ENCODE results near the gene SLC1A5. TPM values are rescaled to one million over a fixed set of nuclear protein-coding genes. Genes with fewer than 3 reads are reported as not detected.

Gene SLC1A5
- total and polyA plus RNA-seq, 7 experiments from 2014 or later: 1.1 to 120 (median 5.3) TPM

DNA sequence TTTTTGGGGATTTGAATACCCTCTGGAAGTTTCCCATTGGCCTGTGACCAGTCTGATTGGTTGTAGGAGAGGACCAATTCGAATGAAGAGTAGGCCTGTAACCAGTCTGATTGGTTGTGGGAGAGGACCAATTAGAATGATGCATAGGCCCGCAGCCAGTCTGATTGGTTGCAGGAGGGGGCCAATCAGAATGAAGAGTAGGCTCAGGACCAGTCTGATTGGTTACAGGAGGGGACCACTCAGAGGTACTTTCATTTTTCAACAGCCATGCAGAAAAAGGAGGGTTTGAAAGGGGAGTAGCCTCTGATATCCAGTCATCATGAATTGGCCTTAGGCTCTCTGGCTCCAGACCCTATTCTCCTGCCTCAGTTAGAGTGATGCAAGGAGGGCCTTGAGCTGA, 30.4 kb upstream of the SLC1A5 start:
- Histone ChIP-seq H3K27me3 (ENCODE audit: control insufficient read depth in 2 of 2, insufficient read depth in 2 of 2, low read length in 2 of 2) (no peaks in the 10 kb centered on the region), H3K9me3 (ENCODE audit: control insufficient read depth in 2 of 3, low read length in 3 of 3) (no peaks in the 10 kb centered on the region), H3K36me3 (ENCODE audit: control insufficient read depth in 2 of 3, insufficient read depth in 3 of 3, low read length in 3 of 3) (no peaks in the 10 kb centered on the region), H3K4me1 (ENCODE audit: control insufficient read depth in 2 of 2, insufficient read depth in 2 of 2, low read length in 2 of 2) (peaks cover 23 to 28% of the 10 kb centered on the region in 2 donors), H3K4me3 (ENCODE audit: low read length) (no peak overlapping the region), H3K27ac (ENCODE audit: low read depth, low read length) (no peak overlapping the region)
- Mint-ChIP-seq H3K4me3 (no peak overlapping the region), H3K36me3 (no peaks in the 10 kb centered on the region), H3K9me3 (no peaks in the 10 kb centered on the region), H3K27ac (peak overlapping the region in 5 of 9 donors; percentile 38 to 94 (median 72)), H3K27me3 (peaks cover 0 to 2% (median 0%) of the 10 kb centered on the region in 5 donors), H3K4me1 (peaks cover 17 to 34% (median 31%) of the 10 kb centered on the region in 7 donors)
- intact Hi-C loops (cut with micrococcal nuclease): no loop called here
- DNase-seq: no peak
- no peak for ATAC-seq
- ChIA-PET CTCF (interaction anchor here (0.5 kb wide), 1 partner anchor 57 kb away, joined by 3 read pairs; no protein-coding TSS in a partner anchor), POLR2A (interaction anchor here (0.7 to 1.7 kb wide), 2 partner anchors 31 to 703 kb away, joined by 3 to 5 read pairs; no protein-coding TSS in a partner anchor)

DNA sequence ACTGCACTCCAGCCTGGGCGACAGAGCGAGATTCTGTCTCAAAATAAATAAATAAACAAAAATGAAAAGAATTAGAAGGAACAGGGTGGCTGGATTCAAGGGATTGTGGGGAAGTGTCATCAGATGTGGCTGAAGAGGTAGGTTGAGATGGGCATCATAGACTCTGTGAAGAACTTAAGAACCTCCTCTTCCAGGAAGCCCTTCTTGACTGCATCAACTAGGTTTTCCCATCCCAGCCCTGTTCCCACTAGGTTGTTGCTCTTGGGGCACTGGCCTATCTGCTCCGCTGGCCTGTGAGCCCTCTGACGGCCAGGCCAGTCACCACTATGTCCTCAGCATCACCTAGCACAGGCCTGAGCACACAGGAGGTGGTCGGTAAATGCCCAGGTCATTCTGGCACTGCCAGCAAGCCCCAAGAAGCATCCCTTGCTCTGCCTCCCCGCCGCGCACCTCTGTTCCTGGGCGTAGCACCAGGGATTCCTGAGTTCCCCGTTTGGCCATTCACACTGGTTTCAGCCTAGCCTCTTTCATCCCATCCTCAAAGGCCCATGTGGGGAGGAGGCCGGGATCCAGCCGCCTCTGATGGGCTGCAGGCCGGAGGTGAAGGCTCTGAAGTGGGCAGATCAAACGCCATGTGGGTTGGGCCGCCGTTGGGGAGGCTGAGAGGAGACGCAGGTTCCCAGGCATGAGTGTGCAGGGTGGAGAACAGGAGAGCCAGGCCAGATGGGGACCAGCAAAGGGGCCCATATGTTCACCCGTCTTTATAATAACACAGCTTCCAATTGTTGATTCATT, 27.6 kb upstream of the SLC1A5 start:
- Mint-ChIP-seq H3K36me3 (no peaks in the 10 kb centered on the region), H3K27ac (peak overlapping the region in 1 of 9 donors; percentile 26), H3K9me3 (no peaks in the 10 kb centered on the region), H3K4me3 (peak overlapping the region in 1 of 10 donors; percentile 45), H3K27me3 (peaks cover 0 to 2% (median 0%) of the 10 kb centered on the region in 5 donors), H3K4me1 (peaks cover 7 to 24% (median 17%) of the 10 kb centered on the region in 7 donors)
- Histone ChIP-seq H3K9me3 (ENCODE audit: control insufficient read depth in 2 of 3, low read length in 3 of 3) (no peaks in the 10 kb centered on the region), H3K4me1 (ENCODE audit: control insufficient read depth in 2 of 2, insufficient read depth in 2 of 2, low read length in 2 of 2) (peaks cover 12 to 16% of the 10 kb centered on the region in 2 donors), H3K27ac (ENCODE audit: low read depth, low read length) (no peak overlapping the region), H3K4me3 (ENCODE audit: low read length) (no peak overlapping the region), H3K27me3 (ENCODE audit: control insufficient read depth in 2 of 2, insufficient read depth in 2 of 2, low read length in 2 of 2) (no peaks in the 10 kb centered on the region), H3K36me3 (ENCODE audit: control insufficient read depth in 2 of 3, insufficient read depth in 3 of 3, low read length in 3 of 3) (no peaks in the 10 kb centered on the region)
- ATAC-seq (no peak), DNase-seq (no peak)
- POLR2A ChIA-PET: no interaction called here
- intact Hi-C loops (cut with micrococcal nuclease): no loop called here
- CTCF ChIA-PET: no interaction called here

DNA sequence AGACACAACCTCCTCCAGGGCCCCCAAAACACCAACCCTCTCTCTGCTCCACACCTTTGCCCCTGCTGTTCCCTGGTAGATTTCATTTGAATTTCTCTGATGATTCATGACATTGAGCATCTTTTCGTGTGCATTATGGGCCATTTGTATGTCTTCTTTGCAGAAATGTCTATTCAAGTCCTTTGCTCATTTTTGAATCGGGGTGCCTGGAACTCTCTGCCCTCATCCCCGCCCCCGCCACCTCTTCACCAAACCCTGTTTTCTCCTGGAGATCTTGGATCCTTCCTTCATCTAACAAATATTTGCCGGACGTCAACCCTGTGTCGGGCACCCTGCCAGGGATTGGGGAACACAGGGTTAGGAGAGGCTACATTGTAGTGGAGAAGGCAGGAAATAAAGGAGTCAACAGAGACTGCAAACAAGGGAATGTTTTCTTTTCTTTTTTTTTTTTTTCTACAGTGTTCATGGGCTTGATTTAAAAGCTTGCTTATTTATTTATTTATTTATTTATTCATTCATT, 25.5 kb upstream of the SLC1A5 start:
- POLR2A ChIA-PET: no interaction called here
- no peaks in the 10 kb centered on the region for H3K9me3 ChIP-seq (ENCODE audit: control insufficient read depth in 2 of 3, low read length in 3 of 3)
- Mint-ChIP-seq H3K4me1 (peaks cover 0 to 2% (median 0%) of the 10 kb centered on the region in 7 donors), H3K27me3 (peaks cover 0 to 2% (median 0%) of the 10 kb centered on the region in 5 donors), H3K4me3 (no peak overlapping the region), H3K9me3 (no peaks in the 10 kb centered on the region), H3K36me3 (no peaks in the 10 kb centered on the region), H3K27ac (no peak overlapping the region)
- intact Hi-C loops (cut with micrococcal nuclease): no loop called here
- ATAC-seq (no peak), DNase-seq (no peak)
- H3K27ac ChIP-seq (ENCODE audit: low read depth, low read length): no peak overlapping the region
- no peaks in the 10 kb centered on the region for H3K27me3 ChIP-seq (ENCODE audit: control insufficient read depth in 2 of 2, insufficient read depth in 2 of 2, low read length in 2 of 2)
- no peak overlapping the region for H3K4me3 ChIP-seq (ENCODE audit: low read length)
- no peaks in the 10 kb centered on the region for H3K36me3 ChIP-seq (ENCODE audit: control insufficient read depth in 2 of 3, insufficient read depth in 3 of 3, low read length in 3 of 3)
- CTCF ChIA-PET: interaction anchor here (1.3 kb wide), 1 partner anchor 26 kb away, joined by 3 read pairs; no protein-coding TSS in a partner anchor
- H3K4me1 ChIP-seq (ENCODE audit: control insufficient read depth in 2 of 2, insufficient read depth in 2 of 2, low read length in 2 of 2): no peaks in the 10 kb centered on the region

DNA sequence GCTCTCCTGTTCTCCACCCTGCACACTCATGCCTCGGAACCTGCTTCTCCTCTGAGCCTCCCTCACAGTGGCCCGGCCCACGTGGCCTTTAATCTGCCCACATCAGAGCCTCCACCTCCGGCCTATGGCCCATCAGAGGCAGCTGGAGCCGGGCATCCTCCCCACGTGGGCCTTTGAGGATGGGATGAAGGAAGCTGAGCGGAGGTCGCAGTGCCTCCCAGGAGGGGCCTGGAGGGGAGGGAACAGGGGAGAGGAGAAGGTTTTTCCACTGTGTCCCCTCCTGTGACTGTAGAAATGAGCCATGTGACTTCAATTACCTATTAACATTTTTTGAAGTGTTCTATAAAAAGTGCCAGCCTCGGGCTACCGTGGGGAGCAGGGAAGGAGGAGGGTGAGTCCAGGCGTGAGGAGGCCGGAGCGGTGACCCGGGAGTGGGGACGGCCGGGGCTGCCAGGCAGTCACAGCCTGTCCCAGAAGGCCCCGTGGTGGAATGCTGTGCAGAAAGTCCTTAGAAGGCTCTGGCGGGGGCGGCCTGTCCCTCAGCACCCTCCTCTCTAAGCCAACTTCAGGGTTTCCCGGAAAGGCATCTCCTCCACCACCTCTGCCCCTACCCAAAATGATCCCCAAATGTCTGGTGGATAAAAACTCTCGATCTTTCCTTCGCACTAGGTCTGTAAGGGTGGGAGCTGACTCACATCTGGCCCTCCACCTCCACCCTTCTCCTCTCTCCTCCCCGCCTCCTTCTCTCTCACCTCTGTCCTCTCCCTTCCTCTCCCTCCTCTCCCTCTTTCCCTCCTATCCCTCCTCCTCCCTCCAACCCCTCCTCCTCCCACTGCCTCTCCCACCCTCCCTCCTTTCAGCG, 24.8 kb upstream of the SLC1A5 start:
- Mint-ChIP-seq H3K4me3 (no peak overlapping the region), H3K4me1 (no peaks in the 10 kb centered on the region), H3K27me3 (peaks cover 0 to 2% (median 0%) of the 10 kb centered on the region in 5 donors), H3K9me3 (no peaks in the 10 kb centered on the region), H3K27ac (peak overlapping the region in 2 of 9 donors; percentile 54 to 65), H3K36me3 (no peaks in the 10 kb centered on the region)
- no peak overlapping the region for H3K4me3 ChIP-seq (ENCODE audit: low read length)
- no peak for ATAC-seq
- H3K27me3 ChIP-seq (ENCODE audit: control insufficient read depth in 2 of 2, insufficient read depth in 2 of 2, low read length in 2 of 2): no peaks in the 10 kb centered on the region
- H3K4me1 ChIP-seq (ENCODE audit: control insufficient read depth in 2 of 2, insufficient read depth in 2 of 2, low read length in 2 of 2): no peaks in the 10 kb centered on the region
- intact Hi-C loops (cut with micrococcal nuclease): no loop called here
- H3K36me3 ChIP-seq (ENCODE audit: control insufficient read depth in 2 of 3, insufficient read depth in 3 of 3, low read length in 3 of 3): no peaks in the 10 kb centered on the region
- POLR2A ChIA-PET: no interaction called here
- no peaks in the 10 kb centered on the region for H3K9me3 ChIP-seq (ENCODE audit: control insufficient read depth in 2 of 3, low read length in 3 of 3)
- CTCF ChIA-PET: interaction anchor here (1.3 kb wide), 1 partner anchor 27 kb away, joined by 3 read pairs; no protein-coding TSS in a partner anchor
- DNase-seq: no peak
- H3K27ac ChIP-seq (ENCODE audit: low read depth, low read length): no peak overlapping the region

DNA sequence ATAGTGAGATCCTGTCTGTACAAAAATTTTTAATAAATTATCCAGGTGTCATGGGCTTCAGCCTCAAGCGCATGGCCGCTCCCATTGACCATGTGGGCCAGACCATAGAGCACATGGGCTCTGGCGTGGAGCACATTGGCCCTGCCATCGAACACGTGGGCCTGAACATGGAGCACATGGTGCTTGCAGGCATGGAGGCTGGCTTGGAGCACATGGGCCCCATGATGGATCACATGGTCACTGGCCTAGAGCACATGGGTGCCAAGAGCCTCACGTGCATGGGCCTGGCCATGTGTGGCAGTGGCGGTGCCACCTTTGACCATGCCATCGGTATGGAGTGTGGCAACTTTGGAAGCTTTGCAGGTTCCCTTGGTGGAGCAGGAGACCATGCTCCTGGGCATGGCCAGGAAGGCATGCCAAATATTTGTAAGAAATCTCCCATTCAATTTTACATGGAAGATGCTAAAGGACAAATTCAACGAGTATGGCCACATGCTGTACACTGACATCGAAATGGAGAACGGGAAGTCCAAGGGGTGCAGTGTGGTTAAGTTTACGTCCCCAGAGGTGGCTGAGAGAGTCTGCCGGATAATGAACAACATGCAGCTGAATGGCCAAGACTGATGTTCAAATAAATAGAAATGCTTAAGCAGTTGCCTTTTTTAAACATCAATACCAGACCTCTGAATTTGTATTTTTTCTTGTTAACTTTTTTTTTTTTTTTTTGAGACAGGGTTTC, 21.3 kb upstream of the SLC1A5 start:
- Mint-ChIP-seq H3K4me1 (peaks cover 0 to 2% (median 0%) of the 10 kb centered on the region in 7 donors), H3K27me3 (no peaks in the 10 kb centered on the region), H3K27ac (no peak overlapping the region), H3K36me3 (no peaks in the 10 kb centered on the region), H3K9me3 (no peaks in the 10 kb centered on the region), H3K4me3 (no peak overlapping the region)
- DNase-seq: no peak
- no peaks in the 10 kb centered on the region for H3K9me3 ChIP-seq (ENCODE audit: control insufficient read depth in 2 of 3, low read length in 3 of 3)
- ChIA-PET CTCF (no interaction called here), POLR2A (no interaction called here)
- H3K4me3 ChIP-seq (ENCODE audit: low read length): no peak overlapping the region
- ATAC-seq: no peak
- intact Hi-C loops (cut with micrococcal nuclease): no loop called here
- H3K36me3 ChIP-seq (ENCODE audit: control insufficient read depth in 2 of 3, insufficient read depth in 3 of 3, low read length in 3 of 3): no peaks in the 10 kb centered on the region
- no peaks in the 10 kb centered on the region for H3K4me1 ChIP-seq (ENCODE audit: control insufficient read depth in 2 of 2, insufficient read depth in 2 of 2, low read length in 2 of 2)
- H3K27me3 ChIP-seq (ENCODE audit: control insufficient read depth in 2 of 2, insufficient read depth in 2 of 2, low read length in 2 of 2): no peaks in the 10 kb centered on the region
- no peak overlapping the region for H3K27ac ChIP-seq (ENCODE audit: low read depth, low read length)

DNA sequence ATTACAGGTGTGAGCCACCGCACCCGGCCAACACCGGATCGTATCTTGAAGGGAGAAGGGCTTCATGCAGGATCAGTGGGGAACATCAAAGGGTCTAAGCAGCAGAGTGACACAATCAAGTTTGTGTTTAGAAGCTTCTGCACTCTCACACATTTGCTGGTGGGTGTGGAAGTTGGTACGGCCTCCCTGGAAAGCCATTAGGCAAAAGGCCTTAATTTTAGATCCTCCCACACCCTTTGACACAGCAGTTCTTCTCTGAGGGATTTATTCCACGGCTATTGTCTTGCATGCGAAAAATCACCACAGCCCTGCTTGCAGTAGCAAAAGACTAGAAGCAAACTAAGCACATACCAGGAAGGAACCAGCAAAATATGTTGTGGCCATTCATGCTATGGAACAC, 18.3 kb upstream of the SLC1A5 start:
- no peak for DNase-seq
- H3K9me3 Mint-ChIP-seq: no peaks in the 10 kb centered on the region
- no peaks in the 10 kb centered on the region for H3K36me3 Mint-ChIP-seq
- H3K27me3 ChIP-seq (ENCODE audit: control insufficient read depth in 2 of 2, insufficient read depth in 2 of 2, low read length in 2 of 2): no peaks in the 10 kb centered on the region
- no peaks in the 10 kb centered on the region for H3K36me3 ChIP-seq (ENCODE audit: control insufficient read depth in 2 of 3, insufficient read depth in 3 of 3, low read length in 3 of 3)
- H3K27ac Mint-ChIP-seq: peak overlapping the region in 1 of 9 donors; percentile 10
- intact Hi-C loops (cut with micrococcal nuclease): no loop called here
- no peaks in the 10 kb centered on the region for H3K4me1 ChIP-seq (ENCODE audit: control insufficient read depth in 2 of 2, insufficient read depth in 2 of 2, low read length in 2 of 2)
- H3K4me3 Mint-ChIP-seq: no peak overlapping the region
- CTCF ChIA-PET: interaction anchor here (1.0 kb wide), 1 partner anchor 33 kb away, joined by 3 read pairs; no protein-coding TSS in a partner anchor
- POLR2A ChIA-PET: no interaction called here
- no peaks in the 10 kb centered on the region for H3K27me3 Mint-ChIP-seq
- H3K4me1 Mint-ChIP-seq: peaks cover 0 to 2% (median 0%) of the 10 kb centered on the region in 7 donors
- no peak for ATAC-seq
- no peak overlapping the region for H3K4me3 ChIP-seq (ENCODE audit: low read length)
- no peaks in the 10 kb centered on the region for H3K9me3 ChIP-seq (ENCODE audit: control insufficient read depth in 2 of 3, low read length in 3 of 3)
- H3K27ac ChIP-seq (ENCODE audit: low read depth, low read length): no peak overlapping the region
